ENCODE data around the gene WWOX.

The WWOX gene

GRCh38 chr16:79150632-79151310, 1051.3 kb downstream of the WWOX start:
- DNase-seq (ENCODE audit: extremely low spot score): no peak
- ChIA-PET POLR2A (no interaction called here), CTCF (no interaction called here)
- TF ChIP-seq, protein P1, sequence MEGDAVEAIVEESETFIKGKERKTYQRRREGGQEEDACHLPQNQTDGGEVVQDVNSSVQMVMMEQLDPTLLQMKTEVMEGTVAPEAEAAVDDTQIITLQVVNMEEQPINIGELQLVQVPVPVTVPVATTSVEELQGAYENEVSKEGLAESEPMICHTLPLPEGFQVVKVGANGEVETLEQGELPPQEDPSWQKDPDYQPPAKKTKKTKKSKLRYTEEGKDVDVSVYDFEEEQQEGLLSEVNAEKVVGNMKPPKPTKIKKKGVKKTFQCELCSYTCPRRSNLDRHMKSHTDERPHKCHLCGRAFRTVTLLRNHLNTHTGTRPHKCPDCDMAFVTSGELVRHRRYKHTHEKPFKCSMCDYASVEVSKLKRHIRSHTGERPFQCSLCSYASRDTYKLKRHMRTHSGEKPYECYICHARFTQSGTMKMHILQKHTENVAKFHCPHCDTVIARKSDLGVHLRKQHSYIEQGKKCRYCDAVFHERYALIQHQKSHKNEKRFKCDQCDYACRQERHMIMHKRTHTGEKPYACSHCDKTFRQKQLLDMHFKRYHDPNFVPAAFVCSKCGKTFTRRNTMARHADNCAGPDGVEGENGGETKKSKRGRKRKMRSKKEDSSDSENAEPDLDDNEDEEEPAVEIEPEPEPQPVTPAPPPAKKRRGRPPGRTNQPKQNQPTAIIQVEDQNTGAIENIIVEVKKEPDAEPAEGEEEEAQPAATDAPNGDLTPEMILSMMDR (IDR thresholded peaks at IDR 0.05; ENCODE audit: control extremely low read depth, extremely low read depth, low read depth, missing control alignments): no peak

DNA sequence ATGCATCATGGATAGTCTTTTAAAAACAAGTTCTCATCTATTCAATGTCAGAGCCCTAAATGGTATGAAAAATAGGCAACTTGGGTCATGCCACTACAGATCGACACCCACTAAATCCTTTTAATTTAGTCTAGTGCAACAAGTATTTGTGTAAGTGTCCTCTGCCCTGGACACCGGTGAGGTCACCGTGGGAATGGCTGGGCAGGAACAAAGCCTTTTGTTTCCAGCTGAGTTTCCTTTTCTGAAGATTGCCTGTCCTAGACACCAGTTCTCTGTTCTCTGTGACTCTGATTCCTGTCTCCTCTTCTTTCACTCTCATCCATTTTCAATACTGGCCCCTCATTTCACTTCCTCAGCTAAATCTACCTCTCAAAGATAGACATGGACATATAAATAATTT, 1054.6 kb downstream of the WWOX start:
- no peak for DNase-seq (ENCODE audit: extremely low spot score)
- ChIA-PET POLR2A (no interaction called here), CTCF (interaction anchor here (1.8 kb wide), 1 partner anchor 9 kb away, joined by 4 read pairs; no protein-coding TSS in a partner anchor)
- TF ChIP-seq, protein P1 (IDR thresholded peaks at IDR 0.05; ENCODE audit: control extremely low read depth, extremely low read depth, low read depth, missing control alignments): no peak

DNA sequence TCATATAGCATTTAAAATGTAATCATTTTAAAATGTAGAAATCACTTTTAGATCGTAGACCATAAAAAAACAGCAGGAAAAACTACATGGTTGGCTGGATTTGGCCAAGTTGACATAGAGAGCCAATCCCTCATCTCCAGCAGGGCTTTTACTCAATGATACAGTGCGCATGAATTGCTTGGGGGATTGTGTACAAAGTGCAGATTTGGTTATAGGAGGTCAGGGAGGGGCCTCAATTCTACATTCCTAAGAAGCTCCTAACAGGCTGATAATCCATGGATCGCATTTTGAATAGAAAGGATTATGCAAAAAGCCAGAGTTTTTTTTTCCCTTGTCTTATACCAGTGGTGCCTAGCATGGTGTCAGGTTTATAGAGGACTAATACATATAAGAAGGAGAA, 1056.0 kb downstream of the WWOX start:
- ChIA-PET POLR2A (interaction anchor here (0.6 kb wide), 1 partner anchor 608 kb away, joined by 7 read pairs; no protein-coding TSS in a partner anchor), CTCF (no interaction called here)
- TF ChIP-seq, protein P1 (IDR thresholded peaks at IDR 0.05; ENCODE audit: control extremely low read depth, extremely low read depth, low read depth, missing control alignments): no peak

DNA sequence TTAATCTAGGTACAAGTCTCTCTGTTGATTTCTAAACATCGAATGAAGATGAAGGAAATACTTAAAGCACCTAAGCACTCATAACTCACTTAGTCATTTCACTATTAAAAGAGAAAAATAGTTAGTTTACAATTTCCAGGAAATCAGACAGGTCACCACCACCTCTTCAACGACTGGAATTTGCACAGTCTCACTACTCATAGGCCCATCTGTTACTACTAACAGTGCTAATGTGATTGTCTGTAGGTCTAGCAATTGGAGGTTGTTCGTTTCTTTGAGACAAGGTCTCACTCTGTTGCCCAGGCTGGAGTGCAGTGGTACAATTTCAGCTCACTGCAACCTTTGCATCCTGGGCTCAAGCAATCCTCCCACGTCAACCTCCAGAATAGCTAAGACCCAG, 1056.5 kb downstream of the WWOX start:
- CTCF ChIA-PET: no interaction called here
- TF ChIP-seq, protein P1 (IDR thresholded peaks at IDR 0.05; ENCODE audit: control extremely low read depth, extremely low read depth, low read depth, missing control alignments): no peak
- POLR2A ChIA-PET: interaction anchor here (0.6 kb wide), 1 partner anchor 608 kb away, joined by 7 read pairs; no protein-coding TSS in a partner anchor
- DNase-seq (ENCODE audit: extremely low spot score): no peak

More for the DNA sequence above, 1056.0 kb downstream of the WWOX start:
- no peak for DNase-seq (ENCODE audit: extremely low spot score)

- DNase-seq (ENCODE audit: extremely low spot score): no peak
- ChIA-PET CTCF (no interaction called here), POLR2A (no interaction called here)
- TF ChIP-seq, protein P1 (IDR thresholded peaks at IDR 0.05; ENCODE audit: control extremely low read depth, extremely low read depth, low read depth, missing control alignments): no peak
Measured at GRCh38 chr16:79156761-79157160, 1057.3 kb downstream of the WWOX start.

GRCh38 chr16:79158337-79158736, 1058.9 kb downstream of the WWOX start:
- ChIA-PET CTCF (no interaction called here), POLR2A (no interaction called here)
- no peak for DNase-seq (ENCODE audit: extremely low spot score)
- TF ChIP-seq, protein P1 (IDR thresholded peaks at IDR 0.05; ENCODE audit: control extremely low read depth, extremely low read depth, low read depth, missing control alignments): no peak
